HG03354 (cell line): Measurements from ENCODE around the gene OVOL1.
"Not testable (repeated sequence)": the region's sequence is repeated elsewhere in the genome, so short reads cannot be mapped to it uniquely, and the experiment has no call there.

Experiments
- ATAC-seq: cut with Tn5 transposase; IDR thresholded peaks from one replicate; pipeline ENCODE4 v1.9.1; 2021; ENCODE audit warnings: mild to moderate bottlenecking; ENCODE audit not compliant: unreplicated experiment, poor library complexity, severe bottlenecking

Gene OVOL1

GRCh38 chr11:65786786-65787636 is at the start of gene OVOL1:
OVOL1 (plus strand) TSS chr11:65787063; CDS start chr11:65787374, 311 bp downstream.
- ATAC-seq: no peak

- ATAC-seq: no peak
Measured at GRCh38 chr11:65739022-65739421, 47.8 kb upstream of the OVOL1 start.

- ATAC-seq: no peak
Measured at GRCh38 chr11:65741185-65741584, 45.7 kb upstream of the OVOL1 start.

- no peak for ATAC-seq
Measured at GRCh38 chr11:65742353-65742752, 44.5 kb upstream of the OVOL1 start.

- ATAC-seq: no peak
Measured at GRCh38 chr11:65743681-65744025, 43.2 kb upstream of the OVOL1 start.

GRCh38 chr11:65744026-65744698 is 42.7 kb upstream of the OVOL1 start:
- ATAC-seq: no peak

- ATAC-seq: no peak
Measured at GRCh38 chr11:65744699-65745042, 42.2 kb upstream of the OVOL1 start.

- ATAC-seq: no peak
Measured at GRCh38 chr11:65745049-65745448, 41.8 kb upstream of the OVOL1 start.

- not testable (repeated sequence) for ATAC-seq
Measured at GRCh38 chr11:65762169-65762568, 24.7 kb upstream of the OVOL1 start.

GRCh38 chr11:65762816-65763215 is 24.0 kb upstream of the OVOL1 start:
- not testable (repeated sequence) for ATAC-seq

- ATAC-seq: no peak
Measured at GRCh38 chr11:65764434-65764833, 22.4 kb upstream of the OVOL1 start.

- ATAC-seq: no peak
Measured at GRCh38 chr11:65766535-65766934, 20.3 kb upstream of the OVOL1 start.

GRCh38 chr11:65767406-65767805 is 19.5 kb upstream of the OVOL1 start:
- ATAC-seq: no peak

GRCh38 chr11:65767806-65768205 is 19.1 kb upstream of the OVOL1 start:
- not testable (repeated sequence) for ATAC-seq

GRCh38 chr11:65770951-65771567 is 15.8 kb upstream of the OVOL1 start:
- no peak for ATAC-seq

- ATAC-seq: no peak
Measured at GRCh38 chr11:65771589-65772112, 15.2 kb upstream of the OVOL1 start.

GRCh38 chr11:65773784-65774411 is 13.0 kb upstream of the OVOL1 start:
- ATAC-seq: no peak

- ATAC-seq: no peak
Measured at GRCh38 chr11:65774525-65775306, 12.1 kb upstream of the OVOL1 start.

- ATAC-seq: no peak
Measured at GRCh38 chr11:65776196-65776595, 10.7 kb upstream of the OVOL1 start.
